ENCODE results near the gene YTHDF1. TPM values are rescaled to one million over a fixed set of nuclear protein-coding genes. Genes with fewer than 3 reads are reported as not detected.
A peak's percentile ranks its signal among the peaks of the same experiment; 100 is the strongest.
"Not testable (repeated sequence)": the region's sequence is repeated elsewhere in the genome, so short reads cannot be mapped to it uniquely, and the experiment has no call there.

The YTHDF1 gene
- polyA plus RNA-seq, 2 of the 4 experiments (the other 2 are of a cell fraction) = 31.8 to 37.9 TPM

DNA sequence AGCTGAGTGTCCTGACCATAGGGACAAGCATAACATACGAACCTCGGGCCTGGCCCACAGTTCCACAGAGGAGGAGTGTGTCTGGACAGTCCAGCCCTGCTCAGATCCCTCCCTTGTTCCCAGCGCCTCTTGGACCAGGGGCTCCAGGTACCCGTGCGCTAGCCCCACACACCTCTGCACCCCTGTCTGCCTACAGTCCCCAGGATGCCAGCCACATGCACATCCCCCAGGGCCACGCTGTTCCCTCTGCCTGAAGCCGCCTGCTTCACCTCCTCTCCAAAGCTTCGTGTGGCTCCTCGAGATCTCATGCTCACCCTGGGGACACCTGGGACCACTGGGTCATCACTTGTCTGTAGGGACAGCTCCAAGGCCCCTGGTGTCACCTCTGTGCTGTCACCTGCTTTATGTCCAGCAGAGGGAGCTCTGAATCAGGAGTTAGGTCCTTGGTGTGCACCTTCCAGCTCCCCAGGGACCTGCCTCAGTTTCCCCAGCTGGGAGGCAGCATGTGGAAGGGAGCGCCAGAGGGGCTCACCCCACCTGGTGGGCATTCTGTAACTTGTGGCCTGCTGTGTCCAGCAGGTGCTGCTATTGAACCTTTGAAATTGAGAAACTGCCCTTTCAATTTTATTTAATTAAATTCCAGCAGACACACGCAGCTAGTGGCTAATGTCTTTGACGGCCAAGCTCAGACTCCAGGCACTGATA lies 7.3 kb upstream of the YTHDF1 start:
- peak; percentile 48 to 62 for DNase-seq (ENCODE audit: low read depth in 1 of 2, low spot score in 1 of 2)

DNA sequence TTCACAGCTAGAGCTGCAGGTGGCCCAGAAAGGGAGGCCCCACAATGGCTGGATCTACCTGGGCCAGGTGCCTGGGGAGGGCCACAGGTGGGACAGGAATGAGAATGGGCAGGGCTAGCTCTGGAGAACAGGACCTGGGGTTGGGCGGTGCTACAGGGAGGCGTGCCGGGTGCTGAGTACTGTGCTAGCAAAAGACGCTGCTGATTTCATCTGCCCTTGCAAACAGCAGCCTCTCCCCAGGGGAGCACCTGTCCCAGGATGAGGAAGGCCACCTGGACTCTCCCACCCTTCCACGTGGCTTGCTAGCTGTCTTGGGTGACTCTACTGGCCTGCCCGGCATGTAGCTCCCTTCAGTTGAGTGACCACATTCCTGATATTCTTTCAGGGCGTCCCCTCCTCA lies 6.6 kb upstream of the YTHDF1 start:
- H3K27ac ChIP-seq = peak overlapping the region in 1 of 2 experiments; percentile 99; a peak in 3 of 6 replicates
- H3K4me2 ChIP-seq = no peak overlapping the region
- FAIRE-seq (no peak), ATAC-seq (no peak), DNase-seq (ENCODE audit: low read depth in 1 of 2, low spot score in 1 of 2) (no peak)
- H3K4me1 ChIP-seq = peaks cover 48% of the 10 kb centered on the region
- TF ChIP-seq RNF2 (IDR thresholded peaks at IDR 0.05; ENCODE audit: borderline replicate concordance, low read depth) (no peak), EP300 (IDR thresholded peaks at IDR 0.05) (no peak), JUNB (IDR thresholded peaks at IDR 0.05) (no peak), FOSL2 (IDR thresholded peaks at IDR 0.05) (no peak), FOSL2 (CRISPR knock-in tag; IDR thresholded peaks at IDR 0.05) (no peak), GATA3 (IDR thresholded peaks at IDR 0.05; ENCODE audit: borderline replicate concordance) (no peak), POLR2AphosphoS2 (conservative IDR thresholded peaks at IDR 0.05; ENCODE audit: low read length) (no peak), HOXB5 (CRISPR knock-in tag; IDR thresholded peaks at IDR 0.05) (no peak), PHF8 (IDR thresholded peaks at IDR 0.05; ENCODE audit: borderline replicate concordance, low read depth) (no peak)
- TF ChIP-seq, protein P1, sequence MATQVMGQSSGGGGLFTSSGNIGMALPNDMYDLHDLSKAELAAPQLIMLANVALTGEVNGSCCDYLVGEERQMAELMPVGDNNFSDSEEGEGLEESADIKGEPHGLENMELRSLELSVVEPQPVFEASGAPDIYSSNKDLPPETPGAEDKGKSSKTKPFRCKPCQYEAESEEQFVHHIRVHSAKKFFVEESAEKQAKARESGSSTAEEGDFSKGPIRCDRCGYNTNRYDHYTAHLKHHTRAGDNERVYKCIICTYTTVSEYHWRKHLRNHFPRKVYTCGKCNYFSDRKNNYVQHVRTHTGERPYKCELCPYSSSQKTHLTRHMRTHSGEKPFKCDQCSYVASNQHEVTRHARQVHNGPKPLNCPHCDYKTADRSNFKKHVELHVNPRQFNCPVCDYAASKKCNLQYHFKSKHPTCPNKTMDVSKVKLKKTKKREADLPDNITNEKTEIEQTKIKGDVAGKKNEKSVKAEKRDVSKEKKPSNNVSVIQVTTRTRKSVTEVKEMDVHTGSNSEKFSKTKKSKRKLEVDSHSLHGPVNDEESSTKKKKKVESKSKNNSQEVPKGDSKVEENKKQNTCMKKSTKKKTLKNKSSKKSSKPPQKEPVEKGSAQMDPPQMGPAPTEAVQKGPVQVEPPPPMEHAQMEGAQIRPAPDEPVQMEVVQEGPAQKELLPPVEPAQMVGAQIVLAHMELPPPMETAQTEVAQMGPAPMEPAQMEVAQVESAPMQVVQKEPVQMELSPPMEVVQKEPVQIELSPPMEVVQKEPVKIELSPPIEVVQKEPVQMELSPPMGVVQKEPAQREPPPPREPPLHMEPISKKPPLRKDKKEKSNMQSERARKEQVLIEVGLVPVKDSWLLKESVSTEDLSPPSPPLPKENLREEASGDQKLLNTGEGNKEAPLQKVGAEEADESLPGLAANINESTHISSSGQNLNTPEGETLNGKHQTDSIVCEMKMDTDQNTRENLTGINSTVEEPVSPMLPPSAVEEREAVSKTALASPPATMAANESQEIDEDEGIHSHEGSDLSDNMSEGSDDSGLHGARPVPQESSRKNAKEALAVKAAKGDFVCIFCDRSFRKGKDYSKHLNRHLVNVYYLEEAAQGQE (IDR thresholded peaks at IDR 0.05) = no peak
- TF ChIP-seq, protein P2, sequence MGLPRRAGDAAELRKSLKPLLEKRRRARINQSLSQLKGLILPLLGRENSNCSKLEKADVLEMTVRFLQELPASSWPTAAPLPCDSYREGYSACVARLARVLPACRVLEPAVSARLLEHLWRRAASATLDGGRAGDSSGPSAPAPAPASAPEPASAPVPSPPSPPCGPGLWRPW (IDR thresholded peaks at IDR 0.05) = no peak
- CTCF ChIA-PET = interaction anchor here (0.8 to 7.2 kb wide), 29 partner anchors 9 to 751 kb away, joined by 3 to 401 read pairs (median 10); partner anchors contain the start of genes ARFGAP1, BIRC7, COL20A1 and NKAIN4
- 67% methylated on average over 7 of the region's 7 CpGs for WGBS (ENCODE audit: missing lambda C conversion rate)
- H3K4me3 ChIP-seq = no peak overlapping the region
- POLR2A ChIA-PET = no interaction called here
- H3K9me3 ChIP-seq = no peaks in the 10 kb centered on the region

More for the DNA sequence above, 7.3 kb upstream of the YTHDF1 start:
- TF ChIP-seq MAFK (IDR thresholded peaks at IDR 0.05; ENCODE audit: partially characterized antibody) = no peak
- TF ChIP-seq, protein P3, sequence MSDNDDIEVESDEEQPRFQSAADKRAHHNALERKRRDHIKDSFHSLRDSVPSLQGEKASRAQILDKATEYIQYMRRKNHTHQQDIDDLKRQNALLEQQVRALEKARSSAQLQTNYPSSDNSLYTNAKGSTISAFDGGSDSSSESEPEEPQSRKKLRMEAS (IDR thresholded peaks at IDR 0.05) = peak; percentile 30; the same call in 1 of the 2 replicates
- TF ChIP-seq, protein P4, sequence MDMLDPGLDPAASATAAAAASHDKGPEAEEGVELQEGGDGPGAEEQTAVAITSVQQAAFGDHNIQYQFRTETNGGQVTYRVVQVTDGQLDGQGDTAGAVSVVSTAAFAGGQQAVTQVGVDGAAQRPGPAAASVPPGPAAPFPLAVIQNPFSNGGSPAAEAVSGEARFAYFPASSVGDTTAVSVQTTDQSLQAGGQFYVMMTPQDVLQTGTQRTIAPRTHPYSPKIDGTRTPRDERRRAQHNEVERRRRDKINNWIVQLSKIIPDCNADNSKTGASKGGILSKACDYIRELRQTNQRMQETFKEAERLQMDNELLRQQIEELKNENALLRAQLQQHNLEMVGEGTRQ (IDR thresholded peaks at IDR 0.05) = no peak
- TF ChIP-seq SMC3 (IDR thresholded peaks at IDR 0.05) = peak; percentile 95
- no peak for TF ChIP-seq GATA3 (IDR thresholded peaks at IDR 0.05; ENCODE audit: borderline replicate concordance)
- TF ChIP-seq RARB (CRISPR knock-in tag; IDR thresholded peaks at IDR 0.05) = no peak
- TF ChIP-seq, protein P5, sequence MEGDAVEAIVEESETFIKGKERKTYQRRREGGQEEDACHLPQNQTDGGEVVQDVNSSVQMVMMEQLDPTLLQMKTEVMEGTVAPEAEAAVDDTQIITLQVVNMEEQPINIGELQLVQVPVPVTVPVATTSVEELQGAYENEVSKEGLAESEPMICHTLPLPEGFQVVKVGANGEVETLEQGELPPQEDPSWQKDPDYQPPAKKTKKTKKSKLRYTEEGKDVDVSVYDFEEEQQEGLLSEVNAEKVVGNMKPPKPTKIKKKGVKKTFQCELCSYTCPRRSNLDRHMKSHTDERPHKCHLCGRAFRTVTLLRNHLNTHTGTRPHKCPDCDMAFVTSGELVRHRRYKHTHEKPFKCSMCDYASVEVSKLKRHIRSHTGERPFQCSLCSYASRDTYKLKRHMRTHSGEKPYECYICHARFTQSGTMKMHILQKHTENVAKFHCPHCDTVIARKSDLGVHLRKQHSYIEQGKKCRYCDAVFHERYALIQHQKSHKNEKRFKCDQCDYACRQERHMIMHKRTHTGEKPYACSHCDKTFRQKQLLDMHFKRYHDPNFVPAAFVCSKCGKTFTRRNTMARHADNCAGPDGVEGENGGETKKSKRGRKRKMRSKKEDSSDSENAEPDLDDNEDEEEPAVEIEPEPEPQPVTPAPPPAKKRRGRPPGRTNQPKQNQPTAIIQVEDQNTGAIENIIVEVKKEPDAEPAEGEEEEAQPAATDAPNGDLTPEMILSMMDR (IDR thresholded peaks at IDR 0.05) = peak; percentile 95
- no peak for TF ChIP-seq EHF (CRISPR knock-in tag; IDR thresholded peaks at IDR 0.05)
- peak; percentile 95 to 97 for TF ChIP-seq RAD21 (conservative IDR thresholded peaks at IDR 0.05 in 1 of 2, IDR thresholded peaks at IDR 0.05 in 1 of 2)
- peaks cover 43% of the 10 kb centered on the region for H3K4me1 ChIP-seq
- 35% methylated on average over 12 of the region's 12 CpGs for WGBS (ENCODE audit: missing lambda C conversion rate)
- ChIA-PET POLR2A (interaction anchor here (1.1 to 2.2 kb wide), 5 partner anchors 10 to 49 kb away, joined by 3 to 14 read pairs (median 12); partner anchors contain the start of genes ARFGAP1 and BIRC7), CTCF (interaction anchor here (0.7 to 7.2 kb wide), 48 partner anchors 9 to 1170 kb away, joined by 3 to 401 read pairs (median 6); partner anchors contain the start of genes ARFGAP1, BIRC7, COL20A1 and NKAIN4)
- ATAC-seq (peak; percentile 46 to 66; a peak in 4 of 6 replicates), FAIRE-seq (no peak)
- H3K27ac ChIP-seq = peak overlapping the region; percentile 89 to 99; a peak in 5 of 6 replicates
- H3K9me3 ChIP-seq = no peaks in the 10 kb centered on the region
- peak overlapping the region; percentile 64 for H3K4me2 ChIP-seq
- H3K4me3 ChIP-seq = no peak overlapping the region

DNA sequence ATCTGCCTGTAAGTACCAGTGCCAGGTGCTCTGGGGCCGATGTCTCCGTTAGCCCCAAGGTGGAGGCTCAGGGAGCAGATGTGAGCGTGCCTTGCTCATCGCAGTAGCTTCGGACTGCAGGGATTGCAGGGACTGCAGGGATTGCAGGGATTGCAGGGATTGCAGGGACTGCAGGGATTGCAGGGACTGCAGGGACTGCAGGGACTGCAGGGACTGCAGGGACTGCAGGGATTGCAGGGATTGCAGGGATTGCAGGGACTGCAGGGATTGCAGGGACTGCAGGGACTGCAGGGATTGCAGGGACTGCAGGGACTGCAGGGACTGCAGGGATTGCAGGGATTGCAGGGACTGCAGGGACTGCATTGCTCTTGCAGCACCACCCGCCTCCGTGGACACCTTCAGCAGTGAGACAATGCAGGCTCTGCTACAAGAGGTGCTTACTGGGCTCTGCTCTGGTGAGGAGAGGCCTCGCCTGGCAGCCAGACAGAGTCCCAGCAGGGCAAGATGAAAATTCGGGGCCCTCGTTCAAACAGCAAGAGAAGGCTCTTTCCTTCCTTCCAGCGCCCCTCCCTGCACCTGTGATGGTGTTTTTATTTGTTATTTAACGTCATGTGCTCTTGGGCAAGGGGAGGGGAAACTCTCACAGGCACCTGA lies 5.6 kb upstream of the YTHDF1 start:
- peaks cover 47% of the 10 kb centered on the region for H3K4me1 ChIP-seq
- POLR2A ChIA-PET; H3K9me3 ChIP-seq; H3K4me3 ChIP-seq; FAIRE-seq; ATAC-seq; H3K4me2 ChIP-seq; DNase-seq (ENCODE audit: low read depth in 1 of 2, low spot score in 1 of 2): not testable (repeated sequence)
- CTCF ChIA-PET = interaction anchor here (1.1 to 7.8 kb wide), 7 partner anchors 10 to 160 kb away, joined by 3 to 401 read pairs (median 9); partner anchors contain the start of genes ARFGAP1, BIRC7 and COL20A1
- peak overlapping the region in 1 of 2 experiments; percentile 99; a peak in 2 of 6 replicates for H3K27ac ChIP-seq
- 65% methylated on average over 7 of the region's 12 CpGs for WGBS (ENCODE audit: missing lambda C conversion rate)
